Right kidney (tissue), 9 donors: ENCODE data around the gene CUTA.
A peak's percentile ranks its signal among the peaks of the same experiment; 100 is the strongest.

Source experiments
- DNase-seq: peaks from one replicate; pipeline ENCODE4 v3.0.0-alpha.2; 2016
- long read RNA-seq, 8 donors: transcript quantifications; one replicate each; lab custom pipeline, GENCODE V29; 2026

CUTA gene
- long read RNA-seq, donor 1, transcript CUTA-203 (6 exons, 937 nt): minor isoform, 31 of 282 reads
- long read RNA-seq, donor 1, transcript CUTA-205 (5 exons, 1,054 nt): minor isoform, 47 of 282 reads
- long read RNA-seq, donor 1, transcript CUTA-214 (6 exons, 661 nt): minor isoform, 43 of 282 reads
- long read RNA-seq, donor 1, transcript CUTA-210 (6 exons, 769 nt): major isoform, 72 of 282 reads
- long read RNA-seq, donor 1, partial matches to known transcripts: 79 of 282 reads
- long read RNA-seq, donor 1, other reads (novel, unspliced or antisense): 5 of 282 reads
- long read RNA-seq, donor 2, transcript CUTA-214 (6 exons, 661 nt): minor isoform, 27 of 156 reads
- long read RNA-seq, donor 2, transcript CUTA-203 (6 exons, 937 nt): minor isoform, 19 of 156 reads
- long read RNA-seq, donor 2, transcript CUTA-205 (5 exons, 1,054 nt): major isoform, 41 of 156 reads
- long read RNA-seq, donor 2, transcript CUTA-210 (6 exons, 769 nt): major isoform, 41 of 156 reads
- long read RNA-seq, donor 2, partial matches to known transcripts: 20 of 156 reads
- long read RNA-seq, donor 2, other reads (novel, unspliced or antisense): 0 of 156 reads
- long read RNA-seq, donor 3, transcript CUTA-203 (6 exons, 937 nt): minor isoform, 15 of 94 reads
- long read RNA-seq, donor 3, transcript CUTA-214 (6 exons, 661 nt): minor isoform, 16 of 94 reads
- long read RNA-seq, donor 3, transcript CUTA-205 (5 exons, 1,054 nt): minor isoform, 22 of 94 reads
- long read RNA-seq, donor 3, transcript CUTA-210 (6 exons, 769 nt): major isoform, 25 of 94 reads
- long read RNA-seq, donor 3, partial matches to known transcripts: 11 of 94 reads
- long read RNA-seq, donor 3, other reads (novel, unspliced or antisense): 0 of 94 reads
- long read RNA-seq, donor 4, transcript CUTA-205 (5 exons, 1,054 nt): minor isoform, 35 of 141 reads
- long read RNA-seq, donor 4, transcript CUTA-203 (6 exons, 937 nt): minor isoform, 24 of 141 reads
- long read RNA-seq, donor 4, transcript CUTA-210 (6 exons, 769 nt): major isoform, 38 of 141 reads
- long read RNA-seq, donor 4, transcript CUTA-214 (6 exons, 661 nt): minor isoform, 30 of 141 reads
- long read RNA-seq, donor 4, partial matches to known transcripts: 8 of 141 reads
- long read RNA-seq, donor 4, other reads (novel, unspliced or antisense): 0 of 141 reads
- long read RNA-seq, donor 5, transcript CUTA-214 (6 exons, 661 nt): minor isoform, 38 of 171 reads
- long read RNA-seq, donor 5, transcript CUTA-203 (6 exons, 937 nt): minor isoform, 20 of 171 reads
- long read RNA-seq, donor 5, transcript CUTA-205 (5 exons, 1,054 nt): minor isoform, 43 of 171 reads
- long read RNA-seq, donor 5, transcript CUTA-210 (6 exons, 769 nt): major isoform, 63 of 171 reads
- long read RNA-seq, donor 5, partial matches to known transcripts: 0 of 171 reads
- long read RNA-seq, donor 5, other reads (novel, unspliced or antisense): 0 of 171 reads
- long read RNA-seq, donor 6, transcript CUTA-210 (6 exons, 769 nt): minor isoform, 44 of 183 reads
- long read RNA-seq, donor 6, transcript CUTA-203 (6 exons, 937 nt): minor isoform, 27 of 183 reads
- long read RNA-seq, donor 6, transcript CUTA-205 (5 exons, 1,054 nt): major isoform, 51 of 183 reads
- long read RNA-seq, donor 6, transcript CUTA-214 (6 exons, 661 nt): minor isoform, 38 of 183 reads
- long read RNA-seq, donor 6, partial matches to known transcripts: 18 of 183 reads
- long read RNA-seq, donor 6, other reads (novel, unspliced or antisense): 0 of 183 reads
- long read RNA-seq, donor 7, transcript CUTA-203 (6 exons, 937 nt): minor isoform, 41 of 299 reads
- long read RNA-seq, donor 7, transcript CUTA-205 (5 exons, 1,054 nt): major isoform, 79 of 299 reads
- long read RNA-seq, donor 7, transcript CUTA-214 (6 exons, 661 nt): minor isoform, 57 of 299 reads
- long read RNA-seq, donor 7, transcript CUTA-210 (6 exons, 769 nt): minor isoform, 61 of 299 reads
- long read RNA-seq, donor 7, partial matches to known transcripts: 41 of 299 reads
- long read RNA-seq, donor 7, other reads (novel, unspliced or antisense): 6 of 299 reads
- long read RNA-seq, donor 8, transcript CUTA-203 (6 exons, 937 nt): minor isoform, 14 of 126 reads
- long read RNA-seq, donor 8, transcript CUTA-210 (6 exons, 769 nt): major isoform, 53 of 126 reads
- long read RNA-seq, donor 8, transcript CUTA-214 (6 exons, 661 nt): minor isoform, 14 of 126 reads
- long read RNA-seq, donor 8, transcript CUTA-205 (5 exons, 1,054 nt): minor isoform, 30 of 126 reads
- long read RNA-seq, donor 8, partial matches to known transcripts: 9 of 126 reads
- long read RNA-seq, donor 8, other reads (novel, unspliced or antisense): 0 of 126 reads

GRCh38 chr6:33417903-33418689 is at the start of gene CUTA:
CUTA (minus strand) TSS chr6:33418107; CDS start chr6:33418000, 107 bp downstream.
- DNase-seq: peak; percentile 91

- no peak for DNase-seq
Observed at GRCh38 chr6:33467091-33467490, 49.2 kb upstream of the CUTA start.

GRCh38 chr6:33466075-33466735 is 48.3 kb upstream of the CUTA start:
- DNase-seq: no peak

GRCh38 chr6:33459226-33459625 is 41.3 kb upstream of the CUTA start:
- DNase-seq: no peak

- no peak for DNase-seq
Observed at GRCh38 chr6:33458676-33459075, 40.8 kb upstream of the CUTA start.

- DNase-seq: no peak
Observed at GRCh38 chr6:33456156-33456555, 38.2 kb upstream of the CUTA start.

- DNase-seq: no peak
Observed at GRCh38 chr6:33455051-33455450, 37.1 kb upstream of the CUTA start.

- DNase-seq: peak; percentile 88
Observed at GRCh38 chr6:33454009-33454946, 36.4 kb upstream of the CUTA start, which contains the start of gene ZBTB9. ZBTB9 (plus strand) TSS chr6:33454576; CDS start chr6:33455101, 525 bp downstream.

- DNase-seq: no peak
Observed at GRCh38 chr6:33453393-33454008, 35.6 kb upstream of the CUTA start.

- DNase-seq: no peak
Observed at GRCh38 chr6:33452496-33452895, 34.6 kb upstream of the CUTA start.

- no peak for DNase-seq
Observed at GRCh38 chr6:33451606-33452005, 33.7 kb upstream of the CUTA start.

- DNase-seq: no peak
Observed at GRCh38 chr6:33450434-33450833, 32.5 kb upstream of the CUTA start.

GRCh38 chr6:33446356-33446755 is 28.4 kb upstream of the CUTA start:
- DNase-seq: no peak

GRCh38 chr6:33445119-33445603 is 27.3 kb upstream of the CUTA start:
- DNase-seq: no peak

GRCh38 chr6:33443619-33444504 is 26.0 kb upstream of the CUTA start:
- DNase-seq: no peak

GRCh38 chr6:33443025-33443424 is 25.1 kb upstream of the CUTA start:
- no peak for DNase-seq
